Measurements from ENCODE around the gene CPNE1.

CPNE1 gene

GRCh38 chr20:35597186-35597585 lies 67.5 kb downstream of the CPNE1 start:
- no peak for DNase-seq

- no peak for DNase-seq
These were observed 68.8 kb downstream of the CPNE1 start for GRCh38 chr20:35595901-35596300.

GRCh38 chr20:35595456-35595855 lies 69.2 kb downstream of the CPNE1 start:
- DNase-seq: no peak

GRCh38 chr20:35592339-35592974 lies 72.2 kb downstream of the CPNE1 start:
- DNase-seq: no peak

- no peak for DNase-seq
These were observed 76.3 kb downstream of the CPNE1 start for GRCh38 chr20:35588397-35588796.

GRCh38 chr20:35587436-35587835 lies 77.3 kb downstream of the CPNE1 start:
- DNase-seq: no peak

GRCh38 chr20:35586751-35587425 lies 77.8 kb downstream of the CPNE1 start:
- DNase-seq: no peak

GRCh38 chr20:35583636-35584560 lies 80.8 kb downstream of the CPNE1 start:
- DNase-seq: no peak

- DNase-seq: no peak
These were observed 81.8 kb downstream of the CPNE1 start for GRCh38 chr20:35582741-35583404.

GRCh38 chr20:35582131-35582530 lies 82.6 kb downstream of the CPNE1 start:
- no peak for DNase-seq

GRCh38 chr20:35579196-35579595 lies 85.5 kb downstream of the CPNE1 start:
- DNase-seq: no peak

GRCh38 chr20:35578469-35578868 lies 86.2 kb downstream of the CPNE1 start:
- DNase-seq: no peak

- DNase-seq: no peak
These were observed 87.9 kb downstream of the CPNE1 start for GRCh38 chr20:35576816-35577215.
